Spleen (tissue), 11 donors: Measurements from ENCODE around the gene WAS. TPM values are rescaled to one million over a fixed set of nuclear protein-coding genes. Genes with fewer than 3 reads are reported as not detected.
"Not testable (repeated sequence)": the region's sequence is repeated elsewhere in the genome, so short reads cannot be mapped to it uniquely, and the experiment has no call there.

Experiments
- DNase-seq: peaks from one replicate; pipeline ENCODE4 v3.0.0-alpha.2; 2020
- H3K27ac ChIP-seq, 8 donors: fragments of 200-600 bp; sonication (generic) in 7 of 8; 1 replicate in 4 of 8; 2 replicates in 4 of 8; pipeline versions ENCODE4 v1.5.0 to v1.8.0; 2016 to 2021; ENCODE audit warnings: inconsistent platforms in 4 of 8, mild to moderate bottlenecking in 4 of 8, moderate library complexity in 1 of 8
- H3K27me3 ChIP-seq, 7 donors: fragments of 200-600 bp; sonication (generic) in 6 of 7; replicated peaks in 1 of 7; 1 replicate in 4 of 7; 2 replicates in 3 of 7; pipeline versions ENCODE4 v1.5.0 to v1.8.0; 2016 to 2021; ENCODE audit warnings: inconsistent platforms in 3 of 7, mild to moderate bottlenecking in 1 of 7
- H3K36me3 ChIP-seq, 6 donors: fragments of 200-600 bp; sonication (generic) in 5 of 6; 1 replicate in 4 of 6; 2 replicates in 2 of 6; pipeline versions ENCODE4 v1.5.0 to v1.8.0; 2016 to 2021; ENCODE audit warnings: inconsistent platforms in 2 of 6
- H3K4me1 ChIP-seq, 6 donors: fragments of 200-600 bp; sonication (generic) in 5 of 6; 1 replicate in 3 of 6; 2 replicates in 3 of 6; pipeline versions ENCODE4 v1.5.0 to v1.8.0; 2016 to 2021; ENCODE audit warnings: inconsistent platforms in 3 of 6
- H3K4me3 ChIP-seq, 8 donors: fragments of 200-600 bp; sonication (generic) in 7 of 8; 1 replicate in 4 of 8; 2 replicates in 4 of 8; pipeline versions ENCODE4 v1.5.0 to v1.8.0; 2016 to 2021; ENCODE audit warnings: inconsistent platforms in 4 of 8, mild to moderate bottlenecking in 4 of 8, moderate library complexity in 2 of 8
- H3K9me3 ChIP-seq, 8 donors: fragments of 200-600 bp; sonication (generic) in 7 of 8; 1 replicate in 4 of 8; 2 replicates in 4 of 8; pipeline versions ENCODE4 v1.5.0 to v1.8.0; 2016 to 2021; ENCODE audit warnings: inconsistent platforms in 4 of 8
- CTCF ChIP-seq, 11 experiments: fragments of 200-600 bp in 7 of 11; fragments of 450-650 bp in 4 of 11; sonication (generic) in 4 of 11; IDR thresholded peaks in 8 of 11; conservative IDR thresholded peaks in 3 of 11; 1 replicate in 7 of 11; 2 replicates in 4 of 11; pipeline versions ENCODE4 v1.4.0 to v1.8.0; 2016 to 2021; ENCODE audit warnings: antibody characterized with exemption in 11 of 11, inconsistent platforms in 4 of 11, mild to moderate bottlenecking in 1 of 11
- POLR2A ChIP-seq, 3 donors: fragments of 450-650 bp; IDR thresholded peaks; one replicate each; pipeline ENCODE4 v1.5.1; 2017; ENCODE audit warnings: antibody characterized with exemption in 3 of 3, mild to moderate bottlenecking in 1 of 3
- POLR2AphosphoS5 ChIP-seq, 3 donors: sonication (generic); formaldehyde crosslinking; IDR thresholded peaks; one replicate each; pipeline ENCODE4 v1.5.1; 2017; ENCODE audit warnings: antibody characterized with exemption in 3 of 3
- WGBS, 5 donors: extraction: QIAGEN DNeasy Blood & Tissue Kit in 3 of 5; methylation state at CpG; one replicate each; pipeline versions ENCODE4 v1.1.5 to v1.1.7; 2013 to 2018; 5-methylcytosine and 5-hydroxymethylcytosine counted together
- intact Hi-C: fragments of 100-400 bp; cut with DNase I; formaldehyde crosslinking; loops from one replicate; pipeline ENCODE4 v1.15.0; 2023; ENCODE audit warnings: low total_unique reads
- polyA plus RNA-seq, 3 donors: library from polyadenylated mRNA; stranded (reverse); fragments of 200-250 nt; gene quantifications; one replicate each; pipeline ENCODE4 v1.2.1, GENCODE V29; 2013
- total RNA-seq, 7 donors: library from RNA; depleted of rRNA in 3 of 7; stranded (reverse); fragments of >200 nt in 3 of 7; fragmentation: NEBNext Ultra II Directional in 4 of 7; extraction: Animal tissue kit (Norgen Biotek cat#: 25700) in 4 of 7; gene quantifications; one replicate each; pipeline versions ENCODE4 v1.1.0 to v1.2.1, GENCODE V29; 2016 to 2021
- donor health status: healthy with polysubstance abuse.
- donor health status: DM: no; HTN: no; CAD: no; lungs with moderate emphysema.
- donor health status: DM: no; HTN: no; CAD: no.
- donor health status: Bipolar disorder and iron deficiency.
- donor health status: healthy.
- donor health status: DM: no; HTN: no; CAD: no.
- donor health status: DM: yes; HTN: yes; CAD: no.

Gene WAS
- total and polyA plus RNA-seq, 10 donors, result 53.5 to 169 (median 102) TPM

- TF ChIP-seq POLR2AphosphoS5 (IDR thresholded peaks at IDR 0.05), result no peak
- TF ChIP-seq POLR2A (IDR thresholded peaks at IDR 0.05), result no peak
- TF ChIP-seq CTCF (IDR thresholded peaks at IDR 0.05 in 8 of 11, conservative IDR thresholded peaks at IDR 0.05 in 3 of 11), result no peak
- no peak overlapping the region for H3K4me3 ChIP-seq
- no peaks in the 10 kb centered on the region for H3K9me3 ChIP-seq
- H3K27ac ChIP-seq, result peak overlapping the region in 4 of 8 donors; percentile 91 to 94 (median 92)
- peaks cover 0 to 15% (median 0%) of the 10 kb centered on the region in 6 donors for H3K36me3 ChIP-seq
- no peaks in the 10 kb centered on the region for H3K27me3 ChIP-seq
- peak; percentile 65 for DNase-seq
- 68 to 96% (median 89%) methylated on average over 4 to 10 of the region's 10 CpGs for WGBS, 5 donors
- H3K4me1 ChIP-seq, result peaks cover 0 to 78% (median 31%) of the 10 kb centered on the region in 6 donors
- intact Hi-C loops, result no loop called here
These were observed 1.9 kb upstream of the WAS start for GRCh38 chrX:48681539-48682183.

- peaks cover 0 to 74% (median 27%) of the 10 kb centered on the region in 6 donors for H3K4me1 ChIP-seq
- TF ChIP-seq POLR2AphosphoS5 (IDR thresholded peaks at IDR 0.05), result peak in 1 of 3 donors; percentile 48
- H3K4me3 ChIP-seq, result peak overlapping the region in 1 of 8 donors; percentile 77
- intact Hi-C loops, H3K9me3 ChIP-seq, H3K27me3 ChIP-seq: not testable (repeated sequence)
- peak; percentile 66 for DNase-seq
- peak overlapping the region; percentile 67 to 94 (median 88) for H3K27ac ChIP-seq
- peaks cover 0 to 26% (median 1%) of the 10 kb centered on the region in 6 donors for H3K36me3 ChIP-seq
- WGBS, 5 donors, result 56 to 89% (median 72%) methylated on average over 10 to 12 of the region's 12 CpGs
These were observed 804 bp upstream of the WAS start for GRCh38 chrX:48682795-48683194.

- peaks cover 0 to 70% (median 27%) of the 10 kb centered on the region in 6 donors for H3K4me1 ChIP-seq
- peaks cover 0 to 40% (median 6%) of the 10 kb centered on the region in 6 donors for H3K36me3 ChIP-seq
- TF ChIP-seq POLR2A (IDR thresholded peaks at IDR 0.05) (no peak), POLR2AphosphoS5 (IDR thresholded peaks at IDR 0.05) (no peak), CTCF (IDR thresholded peaks at IDR 0.05 in 8 of 11, conservative IDR thresholded peaks at IDR 0.05 in 3 of 11) (no peak)
- WGBS, 5 donors, result 0 to 67% (median 36%) methylated on average over 1 to 7 of the region's 7 CpGs
- H3K4me3 ChIP-seq, result peak overlapping the region; percentile 36 to 77 (median 45)
- peak; percentile 72 for DNase-seq
- H3K27ac ChIP-seq, result peak overlapping the region; percentile 67 to 94 (median 88)
- no peaks in the 10 kb centered on the region for H3K9me3 ChIP-seq
- H3K27me3 ChIP-seq, result no peaks in the 10 kb centered on the region
- intact Hi-C loops, result no loop called here
These were observed 535 bp downstream of the WAS start for GRCh38 chrX:48684134-48684533.

- no peaks in the 10 kb centered on the region for H3K9me3 ChIP-seq
- H3K4me1 ChIP-seq, result peaks cover 0 to 62% (median 25%) of the 10 kb centered on the region in 6 donors
- peak overlapping the region in 3 of 8 donors; percentile 3 to 77 (median 53) for H3K4me3 ChIP-seq
- peak; percentile 66 for DNase-seq
- TF ChIP-seq POLR2A (IDR thresholded peaks at IDR 0.05) (no peak), CTCF (IDR thresholded peaks at IDR 0.05 in 8 of 11, conservative IDR thresholded peaks at IDR 0.05 in 3 of 11) (no peak), POLR2AphosphoS5 (IDR thresholded peaks at IDR 0.05) (no peak)
- intact Hi-C loops, result no loop called here
- H3K27ac ChIP-seq, result peak overlapping the region in 3 of 8 donors; percentile 91 to 94 (median 92)
- 75 to 89% (median 83%) methylated on average over 7 to 12 of the region's 12 CpGs for WGBS, 5 donors
- peaks cover 0 to 53% (median 8%) of the 10 kb centered on the region in 6 donors for H3K36me3 ChIP-seq
- H3K27me3 ChIP-seq, result no peaks in the 10 kb centered on the region
These were observed 1.8 kb downstream of the WAS start for GRCh38 chrX:48685416-48685815.
